ENCODE results near the gene RWDD2A.

GRCh38 chr6:83198486-83199172 lies 5.5 kb downstream of the RWDD2A start:
- TF ChIP-seq, protein P1, sequence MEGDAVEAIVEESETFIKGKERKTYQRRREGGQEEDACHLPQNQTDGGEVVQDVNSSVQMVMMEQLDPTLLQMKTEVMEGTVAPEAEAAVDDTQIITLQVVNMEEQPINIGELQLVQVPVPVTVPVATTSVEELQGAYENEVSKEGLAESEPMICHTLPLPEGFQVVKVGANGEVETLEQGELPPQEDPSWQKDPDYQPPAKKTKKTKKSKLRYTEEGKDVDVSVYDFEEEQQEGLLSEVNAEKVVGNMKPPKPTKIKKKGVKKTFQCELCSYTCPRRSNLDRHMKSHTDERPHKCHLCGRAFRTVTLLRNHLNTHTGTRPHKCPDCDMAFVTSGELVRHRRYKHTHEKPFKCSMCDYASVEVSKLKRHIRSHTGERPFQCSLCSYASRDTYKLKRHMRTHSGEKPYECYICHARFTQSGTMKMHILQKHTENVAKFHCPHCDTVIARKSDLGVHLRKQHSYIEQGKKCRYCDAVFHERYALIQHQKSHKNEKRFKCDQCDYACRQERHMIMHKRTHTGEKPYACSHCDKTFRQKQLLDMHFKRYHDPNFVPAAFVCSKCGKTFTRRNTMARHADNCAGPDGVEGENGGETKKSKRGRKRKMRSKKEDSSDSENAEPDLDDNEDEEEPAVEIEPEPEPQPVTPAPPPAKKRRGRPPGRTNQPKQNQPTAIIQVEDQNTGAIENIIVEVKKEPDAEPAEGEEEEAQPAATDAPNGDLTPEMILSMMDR (conservative IDR thresholded peaks at IDR 0.05; ENCODE audit: low read length), result no peak
- TF ChIP-seq EZH2phosphoT487 (IDR thresholded peaks at IDR 0.05; ENCODE audit: borderline replicate concordance, low read depth, low read length), result no peak

All from OCI-LY7 (cell line).